Calu3 (cell line): Measurements from ENCODE around the gene RNF121. TPM values are rescaled to one million over a fixed set of nuclear protein-coding genes. Genes with fewer than 3 reads are reported as not detected.

Experiments
- BruUV-seq: library from RNA; stranded (reverse); fragments of 400-500 nt; replicated peaks from 2 replicates; lab custom pipeline; 2021; lab: Mats Ljungman, UMichigan
- CTCF ChIA-PET: fragments of 300-600 bp; sonication (Branson Sonifier 250); formaldehyde crosslinking; loops from one replicate; lab custom pipeline; 2022; ENCODE audit warnings: antibody characterized with exemption; lab: Charles Lee
- DNase-seq: peaks from one replicate; pipeline ENCODE4 v3.0.0; 2022
- H3K27ac Mint-ChIP-seq: one replicate; pipeline ENCODE4 v1.8.0; 2022; ENCODE audit warnings: mixed read lengths; ENCODE audit not compliant: unreplicated experiment
- H3K27me3 Mint-ChIP-seq: one replicate; pipeline ENCODE4 v1.8.0; 2022; ENCODE audit warnings: mixed read lengths; ENCODE audit not compliant: unreplicated experiment
- H3K36me3 Mint-ChIP-seq: one replicate; pipeline ENCODE4 v1.8.0; 2022; ENCODE audit warnings: mild to moderate bottlenecking, moderate library complexity, mixed read lengths; ENCODE audit not compliant: insufficient read depth, unreplicated experiment
- H3K4me1 Mint-ChIP-seq: one replicate; pipeline ENCODE4 v1.8.0; 2022; ENCODE audit warnings: mild to moderate bottlenecking, low read depth, mixed read lengths; ENCODE audit not compliant: unreplicated experiment
- H3K4me3 Mint-ChIP-seq: one replicate; pipeline ENCODE4 v1.8.0; 2022; ENCODE audit warnings: mild to moderate bottlenecking, low read depth, moderate library complexity, mixed read lengths; ENCODE audit not compliant: unreplicated experiment
- H3K9me3 Mint-ChIP-seq: one replicate; pipeline ENCODE4 v1.8.0; 2022; ENCODE audit warnings: low read depth, mixed read lengths; ENCODE audit not compliant: unreplicated experiment
- intact Hi-C: fragments of 100-400 bp; cut with micrococcal nuclease; formaldehyde crosslinking; loops from one replicate; pipeline ENCODE4 v1.10.0; 2022; ENCODE audit not compliant: unreplicated experiment
- total RNA-seq: library from RNA; stranded (reverse); gene quantifications from 2 replicates; pipeline ENCODE4 v1.2.3, GENCODE V29; 2022
- TF ChIP-seq, protein P1 (sequence below): fragments of 200-600 bp; IDR thresholded peaks from one replicate; pipeline ENCODE4 v1.8.0; 2022; ENCODE audit warnings: antibody characterized with exemption; ENCODE audit not compliant: unreplicated experiment

RNF121 gene
- total RNA-seq, 1 experiment from 2014 or later: 51.7 TPM

DNA sequence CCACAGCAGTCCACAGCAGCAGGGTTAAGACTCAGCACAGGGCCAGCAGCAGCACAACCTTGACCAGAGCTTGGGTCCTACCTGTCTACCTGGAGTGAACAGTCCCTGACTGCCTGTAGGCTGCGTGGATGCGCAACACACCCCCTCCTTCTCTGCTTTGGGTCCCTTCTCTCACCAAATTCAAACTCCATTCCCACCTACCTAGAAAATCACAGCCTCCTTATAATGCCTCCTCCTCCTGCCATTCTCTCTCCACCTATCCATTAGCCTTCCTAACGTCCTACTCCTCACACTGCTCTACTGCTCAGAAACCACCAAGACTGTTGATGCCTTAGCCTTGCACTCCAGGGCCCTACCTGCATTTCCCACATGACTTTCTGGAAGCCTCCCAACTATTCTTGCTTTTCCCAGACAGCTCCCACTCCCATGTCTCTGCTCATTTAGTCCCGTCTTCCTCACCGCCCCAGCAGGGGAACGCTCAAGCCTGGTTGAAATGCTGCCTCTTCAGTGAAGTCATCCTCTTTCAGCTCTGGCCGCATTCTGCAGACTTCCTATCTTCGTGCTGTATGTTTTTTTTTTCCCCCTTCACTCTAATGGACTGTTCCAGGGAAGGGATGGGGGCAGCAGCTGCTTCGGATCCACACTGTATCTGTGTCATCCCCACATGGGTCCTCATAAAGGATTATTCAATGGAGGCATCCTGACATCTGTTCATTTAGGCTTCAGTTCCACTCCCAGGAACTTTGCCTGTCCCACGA, 73.2 kb downstream of the RNF121 start:
- no peak for DNase-seq
- Mint-ChIP-seq H3K27me3 (no peaks in the 10 kb centered on the region), H3K36me3 (peaks cover 55% of the 10 kb centered on the region), H3K4me3 (no peak overlapping the region), H3K27ac (peak overlapping the region; percentile 22), H3K4me1 (no peaks in the 10 kb centered on the region), H3K9me3 (no peaks in the 10 kb centered on the region)
- CTCF ChIA-PET: interaction anchor here (1.4 kb wide), 1 partner anchor 73 kb away, joined by 3 read pairs; the partner anchor contains the start of genes RNF121 and XNDC1N
- no TSS peak for BruUV-seq
- TF ChIP-seq, protein P1, sequence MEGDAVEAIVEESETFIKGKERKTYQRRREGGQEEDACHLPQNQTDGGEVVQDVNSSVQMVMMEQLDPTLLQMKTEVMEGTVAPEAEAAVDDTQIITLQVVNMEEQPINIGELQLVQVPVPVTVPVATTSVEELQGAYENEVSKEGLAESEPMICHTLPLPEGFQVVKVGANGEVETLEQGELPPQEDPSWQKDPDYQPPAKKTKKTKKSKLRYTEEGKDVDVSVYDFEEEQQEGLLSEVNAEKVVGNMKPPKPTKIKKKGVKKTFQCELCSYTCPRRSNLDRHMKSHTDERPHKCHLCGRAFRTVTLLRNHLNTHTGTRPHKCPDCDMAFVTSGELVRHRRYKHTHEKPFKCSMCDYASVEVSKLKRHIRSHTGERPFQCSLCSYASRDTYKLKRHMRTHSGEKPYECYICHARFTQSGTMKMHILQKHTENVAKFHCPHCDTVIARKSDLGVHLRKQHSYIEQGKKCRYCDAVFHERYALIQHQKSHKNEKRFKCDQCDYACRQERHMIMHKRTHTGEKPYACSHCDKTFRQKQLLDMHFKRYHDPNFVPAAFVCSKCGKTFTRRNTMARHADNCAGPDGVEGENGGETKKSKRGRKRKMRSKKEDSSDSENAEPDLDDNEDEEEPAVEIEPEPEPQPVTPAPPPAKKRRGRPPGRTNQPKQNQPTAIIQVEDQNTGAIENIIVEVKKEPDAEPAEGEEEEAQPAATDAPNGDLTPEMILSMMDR: no peak
- intact Hi-C loops: no loop called here

DNA sequence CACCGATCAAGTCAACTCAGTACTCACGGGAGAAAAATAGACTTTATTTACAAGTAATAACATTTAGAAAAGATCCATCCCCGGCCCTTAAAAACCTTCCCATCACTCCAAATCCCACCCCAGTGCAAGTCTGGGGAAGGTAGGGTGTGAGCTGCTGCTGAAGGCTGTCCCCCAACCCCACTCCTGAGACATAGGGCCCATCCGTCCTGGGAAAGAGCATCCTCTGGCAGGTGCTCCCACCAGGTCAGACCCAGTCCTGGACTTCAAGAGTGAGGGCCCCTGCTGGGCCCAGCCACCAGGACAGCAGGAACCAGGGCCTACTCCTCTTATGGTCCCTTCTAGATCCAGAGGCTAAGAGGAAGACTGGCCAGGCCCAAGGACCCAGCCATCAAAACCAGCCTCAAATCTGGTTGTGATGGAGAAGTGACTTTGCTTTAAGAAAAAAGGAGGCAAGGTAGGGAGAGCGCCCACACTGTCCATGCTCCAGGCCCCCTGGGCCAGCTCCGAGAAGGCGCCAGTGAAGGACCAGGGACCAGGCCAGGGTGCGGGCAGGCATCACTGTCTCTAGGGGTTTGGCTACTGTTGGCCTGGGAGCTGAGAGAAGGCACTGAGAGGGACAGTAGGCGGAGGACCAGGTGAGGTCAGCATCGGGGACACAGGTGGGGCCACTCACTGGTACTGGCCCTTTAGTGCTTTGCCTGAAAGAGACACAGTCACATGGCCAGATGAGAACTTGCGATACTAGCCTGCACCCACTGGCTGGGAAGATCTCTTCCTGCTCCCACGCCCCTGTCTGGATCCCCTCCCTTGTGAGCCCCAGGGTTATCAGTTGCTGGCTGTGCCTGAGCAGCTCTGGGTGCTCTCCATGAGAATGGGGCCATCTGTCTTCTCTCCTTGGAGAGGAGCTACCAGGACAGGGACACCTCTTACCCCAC, 74.3 kb downstream of the RNF121 start:
- H3K27me3 Mint-ChIP-seq: no peaks in the 10 kb centered on the region
- CTCF ChIA-PET: interaction anchor here (0.6 kb wide), 1 partner anchor 174 kb away, joined by 7 read pairs; no protein-coding TSS in a partner anchor
- no peak overlapping the region for H3K4me3 Mint-ChIP-seq
- BruUV-seq: no TSS peak
- no peak for DNase-seq
- H3K4me1 Mint-ChIP-seq: no peaks in the 10 kb centered on the region
- peaks cover 64% of the 10 kb centered on the region for H3K36me3 Mint-ChIP-seq
- H3K27ac Mint-ChIP-seq: peak overlapping the region; percentile 22
- TF ChIP-seq, protein P1: no peak
- H3K9me3 Mint-ChIP-seq: no peaks in the 10 kb centered on the region
- intact Hi-C loops: no loop called here

DNA sequence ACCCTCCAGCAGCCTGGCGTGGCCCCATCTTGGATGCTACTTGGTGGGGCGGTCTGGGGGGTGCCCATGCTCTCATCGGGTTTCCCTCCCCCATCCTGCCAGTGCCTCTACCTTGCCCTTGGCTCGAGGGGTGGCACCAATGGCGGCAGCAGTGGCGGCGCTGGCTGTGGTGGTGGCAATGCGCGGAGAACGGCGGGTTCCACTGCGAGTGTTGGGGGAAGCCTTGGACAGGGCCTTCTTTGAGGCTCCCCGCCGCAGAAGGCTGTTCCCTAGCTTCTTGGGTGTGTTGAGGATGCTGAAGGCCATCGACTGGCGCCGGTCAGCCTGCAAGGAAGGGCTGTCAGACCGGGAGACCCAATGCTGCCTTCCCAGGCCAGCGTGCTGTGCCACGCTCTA, 74.9 kb downstream of the RNF121 start:
- Mint-ChIP-seq H3K4me3 (no peak overlapping the region), H3K4me1 (no peaks in the 10 kb centered on the region), H3K27ac (no peak overlapping the region), H3K27me3 (no peaks in the 10 kb centered on the region), H3K9me3 (no peaks in the 10 kb centered on the region), H3K36me3 (peaks cover 69% of the 10 kb centered on the region)
- CTCF ChIA-PET: interaction anchor here (0.6 kb wide), 1 partner anchor 175 kb away, joined by 7 read pairs; no protein-coding TSS in a partner anchor
- TF ChIP-seq, protein P1: no peak
- TSS peak; percentile 67 for BruUV-seq
- intact Hi-C loops: no loop called here
- no peak for DNase-seq

DNA sequence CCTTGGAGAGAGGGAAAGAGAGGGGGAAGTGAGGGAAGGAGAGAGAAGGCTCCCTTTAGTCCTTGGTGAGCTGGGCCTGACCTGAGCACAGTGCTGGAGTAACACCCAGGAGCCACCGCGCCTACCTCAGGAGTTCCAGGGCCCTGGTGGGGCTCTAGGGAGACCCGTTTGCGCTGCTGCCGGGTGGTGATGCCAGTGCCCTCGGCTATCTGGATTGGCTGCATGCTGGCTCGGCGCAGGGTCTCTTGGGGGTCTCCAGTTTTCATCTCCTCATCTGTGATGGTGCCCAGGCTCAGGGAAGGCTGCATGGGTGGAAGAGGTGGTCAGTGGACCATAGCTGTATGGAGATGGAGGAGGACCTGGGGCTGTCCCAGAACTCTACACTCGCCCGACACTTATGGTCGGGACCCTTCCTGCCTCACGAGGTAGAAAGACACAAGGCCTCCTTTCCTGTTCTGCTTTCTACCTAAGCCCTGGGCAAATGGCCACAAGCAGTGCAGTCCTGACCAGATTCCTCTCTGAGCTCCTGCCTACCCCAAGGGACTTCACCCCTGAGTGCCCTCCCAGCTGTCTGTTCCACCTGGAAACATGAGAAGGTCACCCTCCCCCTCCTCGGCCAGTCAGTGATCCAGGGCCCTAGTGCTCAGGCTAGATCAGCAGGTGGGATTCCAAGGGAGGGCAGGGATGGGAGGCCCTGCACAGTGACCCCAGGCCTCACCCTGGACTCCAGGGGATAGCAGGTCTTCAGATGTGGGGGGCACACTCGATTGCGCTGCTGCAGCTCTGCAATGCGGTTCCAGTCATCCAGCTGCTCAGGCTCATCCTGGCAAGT, 75.9 kb downstream of the RNF121 start:
- Mint-ChIP-seq H3K27ac (no peak overlapping the region), H3K4me3 (no peak overlapping the region), H3K36me3 (peaks cover 75% of the 10 kb centered on the region), H3K27me3 (no peaks in the 10 kb centered on the region), H3K4me1 (no peaks in the 10 kb centered on the region), H3K9me3 (no peaks in the 10 kb centered on the region)
- intact Hi-C loops: no loop called here
- DNase-seq: no peak
- CTCF ChIA-PET: no interaction called here
- no TSS peak for BruUV-seq
- TF ChIP-seq, protein P1: no peak
